GM18858 (cell line): ENCODE measurements around the gene PODXL2.
"Not testable (repeated sequence)": the region's sequence is repeated elsewhere in the genome, so short reads cannot be mapped to it uniquely, and the experiment has no call there.

Experiments used
- ATAC-seq: cut with Tn5 transposase; IDR thresholded peaks from one replicate; pipeline ENCODE4 v1.9.1; 2021; ENCODE audit not compliant: unreplicated experiment

The PODXL2 gene

DNA sequence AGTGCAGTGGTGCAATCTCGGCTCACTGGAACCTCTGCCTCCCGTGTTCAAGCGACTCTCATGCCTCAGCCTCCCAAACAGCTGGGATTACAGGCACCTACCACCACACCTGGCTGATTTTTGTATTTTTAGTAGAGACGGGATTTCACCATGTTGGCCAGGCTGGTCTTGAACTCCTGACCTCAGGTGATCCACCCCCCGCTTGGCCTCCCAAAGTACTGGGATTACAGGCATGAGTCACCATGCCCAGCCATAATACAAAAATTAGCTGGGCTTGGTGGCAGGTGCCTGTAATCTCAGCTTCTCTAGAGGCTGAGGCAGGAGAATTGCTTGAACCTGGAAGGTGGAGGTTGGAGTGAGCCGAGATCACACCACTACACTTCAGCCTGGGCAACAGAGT, 26.0 kb downstream of the PODXL2 start:
- ATAC-seq, result not testable (repeated sequence)

DNA sequence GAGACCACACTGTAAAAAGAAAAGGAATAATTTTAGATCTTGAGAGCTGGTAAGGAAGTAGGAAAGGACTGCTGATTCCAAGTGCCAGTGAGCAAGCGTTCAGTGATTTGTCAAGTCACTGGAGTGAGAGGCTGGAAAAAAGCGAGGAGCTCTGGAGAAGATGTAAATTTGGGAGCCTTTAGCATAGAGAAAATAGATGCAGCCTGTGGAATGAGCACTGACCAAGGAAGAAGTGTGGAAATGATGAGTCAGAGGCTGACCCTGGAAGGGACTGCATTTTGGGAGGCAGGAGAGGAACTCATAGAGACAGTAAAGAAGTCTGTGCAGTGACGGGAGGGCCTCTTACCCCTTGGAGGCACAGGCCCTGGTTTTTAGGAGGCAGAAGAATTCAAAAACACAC, 26.7 kb downstream of the PODXL2 start:
- ATAC-seq, result no peak

DNA sequence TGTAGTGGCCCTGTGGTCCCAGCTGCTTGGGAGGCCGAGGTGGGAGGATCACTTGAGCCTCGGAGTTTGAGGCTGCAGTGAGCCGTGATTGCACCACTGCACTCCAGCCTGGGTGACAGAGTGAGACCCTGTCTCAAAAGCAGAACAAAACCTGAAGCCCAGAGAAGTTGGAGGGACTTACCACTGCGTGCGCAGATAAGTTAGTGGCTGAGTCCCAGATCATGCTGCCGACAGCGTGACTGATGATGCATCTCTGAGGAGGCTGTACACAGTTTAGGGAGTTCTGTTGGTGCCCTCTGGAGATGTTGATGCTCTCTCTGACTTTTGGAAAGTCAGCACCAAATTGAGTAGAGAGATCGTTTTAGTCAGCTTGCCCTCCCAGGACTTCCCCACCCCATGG, 27.9 kb downstream of the PODXL2 start:
- no peak for ATAC-seq

DNA sequence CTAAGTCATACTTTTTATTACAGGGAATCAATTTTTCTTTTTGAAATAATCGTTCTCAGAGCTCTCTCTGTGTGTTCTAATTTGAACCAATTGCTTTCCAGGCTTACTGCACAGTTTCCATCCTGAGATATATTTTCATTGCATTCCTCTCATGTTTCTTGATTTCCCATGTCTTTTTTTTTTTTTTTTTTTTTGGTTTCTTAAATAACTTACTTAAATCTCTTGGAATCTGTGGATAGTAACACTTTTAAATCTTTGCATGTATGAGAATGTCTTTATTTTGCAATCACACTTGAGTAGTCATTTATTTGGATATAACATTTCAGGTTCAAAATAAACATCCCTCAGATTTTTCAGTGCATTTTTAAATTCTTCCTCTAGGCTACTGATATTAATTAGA, 29.2 kb downstream of the PODXL2 start:
- no peak for ATAC-seq

DNA sequence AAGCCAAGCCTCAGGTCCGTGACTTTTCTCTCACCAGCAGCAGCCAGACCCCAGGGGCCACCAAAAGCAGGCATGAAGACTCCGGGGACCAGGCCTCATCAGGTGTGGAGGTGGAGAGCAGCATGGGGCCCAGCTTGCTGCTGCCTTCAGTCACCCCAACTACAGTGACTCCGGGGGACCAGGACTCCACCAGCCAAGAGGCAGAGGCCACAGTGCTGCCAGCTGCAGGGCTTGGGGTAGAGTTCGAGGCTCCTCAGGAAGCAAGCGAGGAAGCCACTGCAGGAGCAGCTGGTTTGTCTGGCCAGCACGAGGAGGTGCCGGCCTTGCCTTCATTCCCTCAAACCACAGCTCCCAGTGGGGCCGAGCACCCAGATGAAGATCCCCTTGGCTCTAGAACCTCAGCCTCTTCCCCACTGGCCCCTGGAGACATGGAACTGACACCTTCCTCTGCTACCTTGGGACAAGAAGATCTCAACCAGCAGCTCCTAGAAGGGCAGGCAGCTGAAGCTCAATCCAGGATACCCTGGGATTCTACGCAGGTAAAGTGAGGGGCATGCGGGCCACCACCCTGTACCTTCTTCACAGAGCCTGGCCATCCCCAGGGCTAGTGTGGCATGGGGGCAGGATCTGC, 31.8 kb downstream of the PODXL2 start:
- no peak for ATAC-seq

DNA sequence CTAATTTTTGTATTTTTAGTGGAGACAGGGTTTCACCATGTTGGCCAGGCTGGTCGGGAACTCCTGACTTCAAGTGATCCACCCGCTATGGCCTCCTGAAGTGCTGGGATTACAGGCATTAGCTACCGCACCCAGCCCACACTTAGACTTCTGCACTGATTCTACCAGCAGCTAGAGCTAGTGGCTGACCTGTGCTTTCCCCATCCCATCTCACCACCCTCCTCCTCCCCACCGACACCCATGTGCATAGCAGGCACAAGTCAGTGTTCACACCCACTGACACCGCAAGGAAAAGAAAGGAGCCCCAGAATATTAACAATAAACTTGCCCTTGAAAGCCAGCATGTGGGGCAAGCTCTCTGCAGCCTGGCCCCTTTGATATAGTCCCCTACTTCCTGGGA, 32.6 kb downstream of the PODXL2 start:
- no peak for ATAC-seq

DNA sequence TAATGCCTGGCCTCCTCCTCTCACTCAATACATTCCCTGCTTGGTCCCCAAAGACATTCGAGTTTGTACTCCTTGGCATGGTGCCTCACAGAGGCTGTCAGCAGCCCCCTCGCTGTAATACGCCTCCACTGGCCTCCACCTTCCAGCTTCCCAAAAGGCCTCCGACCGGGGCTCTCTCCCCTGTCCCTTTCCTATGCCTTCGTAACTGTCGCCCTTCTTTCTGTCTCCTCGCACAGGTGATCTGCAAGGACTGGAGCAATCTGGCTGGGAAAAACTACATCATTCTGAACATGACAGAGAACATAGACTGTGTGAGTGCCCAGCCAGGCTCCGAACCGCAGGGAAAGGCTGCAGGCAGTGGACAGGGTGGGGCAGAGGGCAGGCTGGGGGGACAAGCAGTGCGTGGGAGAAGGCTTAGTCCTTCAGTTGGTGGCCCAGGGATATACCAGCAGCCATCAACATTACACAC, 33.0 kb downstream of the PODXL2 start:
- no peak for ATAC-seq

DNA sequence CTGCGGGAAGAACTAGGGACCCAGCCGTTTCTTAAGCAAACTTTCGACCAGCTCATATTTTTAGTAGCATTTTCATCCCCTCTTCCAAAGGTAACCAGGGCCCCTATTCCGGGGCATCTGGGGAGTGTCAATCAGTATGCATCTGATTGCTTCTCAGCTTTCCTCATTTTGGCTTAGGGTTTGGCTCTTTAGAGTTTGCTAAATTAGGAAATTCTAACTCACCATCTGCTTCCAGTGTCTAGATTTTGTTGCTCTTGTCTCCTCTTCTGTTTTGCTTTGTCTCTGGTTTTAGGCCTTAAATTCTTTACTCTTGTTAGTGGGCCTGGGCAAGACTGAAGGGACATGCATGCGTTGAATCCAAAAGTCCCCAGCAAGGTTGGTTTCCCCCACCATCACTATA, 34.2 kb downstream of the PODXL2 start:
- ATAC-seq, result no peak

DNA sequence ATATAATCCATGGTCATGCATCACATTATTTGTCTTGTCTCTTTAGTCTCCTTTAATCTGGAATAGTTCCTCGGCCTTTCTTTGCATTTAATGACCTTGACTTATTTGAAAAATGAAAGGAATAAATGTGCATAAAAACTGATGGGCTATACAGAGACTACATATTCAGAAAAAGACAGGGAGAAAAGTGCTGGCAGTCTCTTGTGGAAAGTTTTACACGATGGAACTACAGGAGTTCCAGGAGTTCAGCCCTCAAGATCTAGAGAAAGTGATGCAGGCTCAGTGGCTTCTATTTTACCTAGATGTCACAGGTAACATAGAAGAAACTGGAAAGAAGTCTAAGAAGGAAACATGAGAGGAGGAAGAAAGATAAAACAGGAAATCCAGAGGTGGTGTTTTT, 36.2 kb downstream of the PODXL2 start:
- ATAC-seq, result no peak

DNA sequence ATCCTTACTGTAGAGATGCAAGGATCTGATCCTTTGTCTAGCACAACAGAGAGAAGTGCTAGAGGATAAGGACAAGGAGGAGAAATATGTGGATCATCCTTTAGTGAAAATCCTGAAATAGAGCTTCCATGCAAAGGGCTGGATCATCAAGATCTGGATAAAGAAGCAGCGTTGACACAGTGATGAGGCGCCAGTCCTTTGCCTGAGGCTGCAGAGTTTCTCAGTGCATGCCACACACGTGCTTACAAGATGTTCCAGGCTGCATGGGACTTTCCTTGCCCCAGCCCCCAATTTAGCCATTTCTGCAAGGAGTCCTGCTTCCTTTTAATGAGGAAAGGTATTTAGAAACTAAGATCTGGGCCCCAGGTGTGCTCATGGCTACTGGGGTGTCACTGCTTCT, 36.6 kb downstream of the PODXL2 start:
- ATAC-seq, result no peak

DNA sequence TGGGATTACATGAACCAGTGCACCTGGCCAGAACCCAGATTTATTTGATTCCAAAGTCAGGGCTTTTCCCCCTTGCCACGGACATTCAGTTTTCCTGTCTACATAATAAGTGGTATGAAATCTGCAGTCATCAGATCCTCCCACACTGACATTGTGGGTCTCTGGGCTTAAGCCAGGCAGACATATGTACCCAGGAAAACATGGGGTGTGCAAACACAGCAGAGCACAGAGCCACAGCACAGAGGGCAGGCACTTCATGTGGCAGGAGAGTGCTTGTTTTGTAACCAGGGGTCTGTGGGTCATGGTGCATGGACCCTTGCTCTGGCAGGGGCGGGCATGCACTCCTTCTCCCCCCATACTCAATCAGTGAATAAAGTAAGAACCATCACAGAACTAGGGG, 37.7 kb downstream of the PODXL2 start:
- no peak for ATAC-seq

DNA sequence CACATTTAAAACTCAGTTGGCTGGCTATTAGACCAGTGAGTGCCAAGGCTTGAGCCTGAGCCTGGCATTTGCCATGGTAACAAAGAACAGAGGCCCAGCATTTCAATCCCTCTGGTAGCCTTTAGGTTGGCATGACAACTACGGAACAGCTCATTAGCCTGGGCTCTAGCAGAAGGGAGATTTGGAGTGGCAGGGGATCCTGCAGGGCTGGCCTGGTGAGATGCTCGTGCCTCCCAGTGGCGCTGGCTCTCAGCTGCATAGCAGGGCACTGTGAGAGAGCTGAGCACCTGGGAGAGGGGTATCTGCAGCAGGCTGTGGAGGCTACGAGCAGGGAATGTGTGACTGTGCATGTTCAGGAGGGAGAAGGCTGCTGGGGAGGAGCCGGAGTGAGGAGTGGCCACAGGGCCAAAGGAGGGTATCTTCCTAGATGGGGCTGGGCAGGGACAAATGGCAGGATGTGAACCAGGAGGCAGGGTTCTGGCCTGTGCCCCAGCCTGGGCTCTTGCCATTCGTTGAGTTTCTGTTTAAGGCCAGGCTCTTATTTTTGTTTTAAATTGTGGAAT, 38.2 kb downstream of the PODXL2 start:
- no peak for ATAC-seq

DNA sequence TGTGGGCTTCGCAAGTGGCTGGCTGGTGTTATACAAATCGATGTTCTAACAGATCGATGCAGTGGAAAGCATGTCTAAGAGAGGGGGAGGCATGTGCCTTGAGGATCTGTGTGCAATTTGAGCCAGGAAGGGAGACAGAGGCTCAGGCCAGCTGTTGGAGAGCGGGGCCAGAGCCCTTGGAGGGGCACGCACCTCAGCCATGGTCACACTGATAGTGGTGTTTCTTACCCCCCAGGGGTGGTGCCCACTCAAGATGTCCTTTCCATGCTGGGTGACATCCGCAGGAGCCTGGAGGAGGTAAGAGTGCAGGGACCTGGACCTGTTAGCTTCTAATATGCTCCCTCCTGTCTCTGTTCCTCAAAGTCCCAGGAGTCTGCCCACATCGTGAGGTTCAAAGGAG, 39.9 kb downstream of the PODXL2 start:
- ATAC-seq, result no peak

DNA sequence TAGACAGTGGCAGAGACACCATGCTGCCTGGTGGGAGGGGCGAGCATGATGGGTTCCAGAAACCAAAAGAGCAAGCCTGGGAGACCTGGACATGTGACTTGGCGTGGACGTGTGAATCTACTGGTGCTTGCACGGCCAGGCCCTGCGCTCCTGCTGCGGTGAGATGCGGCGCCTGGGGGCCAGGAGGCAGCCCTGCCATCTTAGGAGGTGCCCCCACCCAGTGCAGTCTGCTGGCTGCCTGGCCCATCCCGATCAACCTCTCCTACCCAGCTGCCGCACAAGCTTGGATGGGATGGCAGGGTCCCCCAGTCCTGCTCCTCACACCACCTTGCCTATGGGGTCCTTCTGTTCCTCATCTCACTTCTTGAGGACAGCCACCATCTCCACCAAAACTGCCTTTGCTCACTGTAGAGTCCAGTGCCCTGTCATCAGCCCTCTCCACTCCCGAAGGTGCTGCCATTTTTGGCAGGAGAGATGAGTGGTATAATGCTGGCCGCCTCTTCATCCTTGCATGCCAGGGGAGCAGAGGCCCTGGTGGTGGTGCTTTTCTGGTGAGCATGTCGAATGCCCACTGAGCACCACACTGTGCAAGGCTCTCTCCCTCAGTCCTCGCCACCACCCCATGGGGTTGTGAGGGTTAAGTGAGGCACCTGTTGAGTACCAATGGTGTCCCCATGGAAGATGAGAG, 40.7 kb downstream of the PODXL2 start:
- ATAC-seq, result no peak

DNA sequence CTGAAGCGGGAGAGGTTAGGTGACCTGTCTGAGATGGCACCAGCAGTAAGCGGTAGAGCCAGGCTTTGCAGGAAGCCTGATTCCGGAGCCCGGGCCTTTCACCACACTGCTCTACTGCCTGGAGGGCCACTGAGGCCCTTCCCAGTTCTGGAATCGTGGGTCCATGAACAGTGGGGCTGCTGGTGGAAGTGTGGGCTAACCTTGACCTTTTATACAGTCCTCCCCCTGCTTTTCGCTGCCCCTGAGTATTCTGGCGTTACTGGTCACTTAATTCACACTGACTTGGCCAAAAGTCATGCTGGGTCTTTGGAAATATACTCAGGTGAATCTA, 41.2 kb downstream of the PODXL2 start:
- no peak for ATAC-seq

DNA sequence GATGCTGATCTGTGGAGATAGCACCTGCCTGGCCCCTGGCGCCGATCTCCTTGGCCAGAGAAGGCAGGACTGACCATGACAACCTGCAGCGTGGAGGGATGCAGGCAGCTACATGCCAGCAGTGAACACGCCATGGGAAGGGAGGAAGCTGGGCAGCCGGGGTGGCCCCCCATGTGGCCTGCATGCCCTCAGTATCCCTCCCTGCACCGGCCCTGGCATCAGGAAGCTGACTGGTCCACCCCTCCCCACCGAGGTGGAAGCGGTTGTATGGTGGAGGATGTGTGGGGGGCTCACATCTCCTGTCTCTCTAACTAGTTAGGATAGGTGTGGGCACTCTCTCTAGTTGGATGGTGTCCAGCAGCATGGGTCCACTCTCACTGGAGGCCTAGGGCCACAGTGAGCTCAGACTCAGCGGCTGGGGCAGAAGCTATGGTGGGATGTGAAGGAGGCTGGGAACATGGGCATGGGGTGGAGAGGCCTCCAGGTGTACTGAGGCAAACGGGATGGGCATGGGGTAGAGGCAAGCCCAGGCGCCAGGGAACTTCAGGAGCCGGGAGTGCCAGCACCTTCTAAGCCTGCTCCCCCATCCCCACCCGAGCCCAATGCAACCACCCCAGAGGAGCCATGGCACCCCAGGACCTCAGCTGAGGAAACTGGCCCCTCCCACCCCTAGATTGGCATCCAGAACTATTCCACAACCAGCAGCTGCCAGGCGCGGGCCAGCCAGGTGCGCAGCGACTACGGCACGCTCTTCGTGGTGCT, 42.0 kb downstream of the PODXL2 start:
- ATAC-seq, result no peak

DNA sequence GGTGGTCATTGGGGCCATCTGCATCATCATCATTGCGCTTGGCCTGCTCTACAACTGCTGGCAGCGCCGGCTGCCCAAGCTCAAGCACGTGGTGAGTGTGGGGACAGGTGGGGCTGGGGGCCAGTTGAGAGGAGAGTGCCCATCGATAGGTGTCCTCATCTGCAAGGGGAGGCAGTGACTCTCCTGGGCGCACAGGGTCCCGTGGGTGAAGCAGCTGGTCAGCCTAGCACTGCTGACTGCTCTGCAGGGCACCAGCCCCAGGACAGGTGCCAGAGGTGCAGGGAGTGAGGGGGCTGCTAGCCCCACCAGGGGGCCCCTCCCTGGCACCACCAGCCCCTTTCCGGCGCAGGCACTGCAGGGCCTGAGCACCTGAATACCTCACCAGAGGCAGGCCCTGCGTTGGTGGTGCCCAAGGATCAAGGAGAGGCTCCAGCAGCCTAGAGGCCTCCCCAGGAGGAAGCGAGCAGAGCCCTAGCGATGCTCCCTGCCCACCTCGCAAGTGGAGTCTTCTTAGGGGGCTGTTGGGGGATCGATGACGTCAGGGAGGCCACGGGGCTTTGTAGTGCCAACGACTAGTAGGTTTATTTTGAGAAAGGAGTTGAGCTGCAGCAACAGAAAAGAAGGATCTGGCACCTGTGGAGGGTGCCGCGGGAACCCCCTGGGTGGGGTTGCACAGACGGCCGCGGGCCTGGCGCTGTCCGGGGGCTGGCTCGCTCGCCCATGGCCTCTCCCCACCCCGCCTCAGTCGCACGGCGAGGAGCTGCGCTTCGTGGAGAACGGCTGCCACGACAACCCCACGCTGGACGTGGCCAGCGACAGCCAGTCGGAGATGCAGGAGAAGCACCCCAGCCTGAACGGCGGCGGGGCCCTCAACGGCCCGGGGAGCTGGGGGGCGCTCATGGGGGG, 42.8 kb downstream of the PODXL2 start:
- peak; percentile 10 for ATAC-seq

DNA sequence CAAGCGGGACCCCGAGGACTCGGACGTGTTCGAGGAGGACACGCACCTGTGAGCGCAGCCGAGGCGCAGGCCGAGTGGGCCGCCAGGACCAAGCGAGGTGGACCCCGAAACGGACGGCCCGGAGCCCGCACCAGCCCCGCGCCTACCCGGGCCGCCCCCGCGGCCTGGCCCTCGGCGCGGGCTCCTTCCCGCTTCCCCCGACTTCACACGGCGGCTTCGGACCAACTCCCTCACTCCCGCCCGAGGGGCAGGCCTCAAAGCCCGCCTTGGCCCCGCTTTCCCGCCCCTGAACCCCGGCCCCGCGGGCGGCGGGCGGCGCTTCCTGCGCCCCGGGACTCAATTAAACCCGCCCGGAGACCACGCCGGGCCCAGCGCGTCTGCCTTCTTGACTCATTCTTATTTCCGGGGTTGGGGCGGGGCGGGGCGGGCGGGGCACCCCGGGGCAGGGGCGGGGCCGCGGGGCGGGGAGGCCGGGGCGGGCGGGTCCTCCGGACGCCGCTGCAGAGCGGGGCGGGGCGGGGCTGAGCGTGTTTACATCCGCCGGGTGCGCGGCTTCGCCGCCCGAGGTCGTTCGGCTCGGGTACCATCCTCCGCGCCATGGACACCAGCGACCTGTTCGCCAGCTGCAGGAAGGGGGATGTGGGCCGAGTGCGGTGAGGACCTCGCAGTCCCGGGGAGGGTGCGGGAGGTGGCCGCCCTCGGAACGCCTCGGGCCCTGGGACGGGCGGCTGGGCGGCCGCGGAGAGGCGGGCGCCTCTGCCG, 43.6 kb downstream of the PODXL2 start, which contains the start of gene ABTB1:
Gene ABTB1, plus strand, starts transcription at position 524 of the 762 bp plus-strand sequence. Its CDS starts 74 bp downstream, at position 598.
- peak; percentile 30 for ATAC-seq

DNA sequence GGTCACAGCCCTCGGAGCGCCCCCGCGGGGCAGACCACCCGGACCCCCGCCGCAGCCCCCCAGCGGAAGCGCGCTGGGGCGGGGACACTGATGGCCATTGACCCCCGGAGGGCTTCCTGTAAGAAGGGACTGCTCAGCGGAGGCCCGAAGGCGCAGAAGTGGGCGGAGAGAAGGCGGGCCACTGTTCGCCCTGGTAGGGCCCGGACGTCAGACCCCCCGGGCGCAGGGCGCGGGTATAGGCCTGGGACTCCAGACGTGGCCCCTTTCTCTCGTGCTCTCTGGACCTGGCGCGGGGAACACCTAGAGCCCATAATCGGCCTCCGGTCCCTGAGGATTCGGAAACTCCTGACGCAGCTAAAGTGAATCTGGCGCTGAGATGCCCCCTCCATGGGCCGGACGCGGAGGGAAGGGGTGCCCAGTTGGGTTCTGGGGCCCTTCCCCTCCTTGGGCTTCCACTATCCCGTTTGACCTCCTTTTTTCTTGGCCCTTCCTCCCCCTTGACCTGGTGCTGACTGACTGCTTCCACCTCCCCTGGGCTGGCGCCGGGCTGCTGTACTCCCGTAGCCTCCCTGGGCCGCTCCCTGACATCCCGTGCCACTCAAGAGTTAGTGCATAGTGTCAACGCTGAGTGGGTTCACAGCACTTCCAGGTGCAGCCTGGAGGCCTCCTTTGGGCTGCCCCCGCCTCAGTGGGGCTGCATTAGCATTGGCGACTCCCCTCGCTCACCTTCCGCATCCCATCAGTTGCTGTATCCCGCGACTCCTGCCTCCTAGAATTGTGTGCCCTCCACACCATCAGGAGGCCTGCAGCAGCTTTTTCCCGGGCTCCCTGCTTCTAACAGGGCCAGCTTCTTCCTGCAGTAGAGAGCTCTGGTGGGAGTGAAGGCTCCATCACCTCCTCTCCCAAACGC, 44.5 kb downstream of the PODXL2 start:
- ATAC-seq, result peak; percentile 17
